ENCODE results near the gene ILDR1.
A peak's percentile ranks its signal among the peaks of the same experiment; 100 is the strongest.

Gene ILDR1

GRCh38 chr3:121992601-121993560, 29.2 kb downstream of the ILDR1 start:
- no peak for DNase-seq

- DNase-seq = peak in 1 of 2 experiments; percentile 5
Measured at GRCh38 chr3:121989943-121990342, 32.1 kb downstream of the ILDR1 start.

- no peak for DNase-seq
Measured at GRCh38 chr3:121988146-121988545, 33.9 kb downstream of the ILDR1 start.

- no peak for DNase-seq
Measured at GRCh38 chr3:121985846-121986245, 36.2 kb downstream of the ILDR1 start.

GRCh38 chr3:121981473-121981872, 40.6 kb downstream of the ILDR1 start:
- DNase-seq = no peak

- no peak for DNase-seq
Measured at GRCh38 chr3:121980450-121980796, 41.6 kb downstream of the ILDR1 start.

GRCh38 chr3:121979734-121980449, 42.2 kb downstream of the ILDR1 start:
- no peak for DNase-seq

GRCh38 chr3:121979246-121979645, 42.8 kb downstream of the ILDR1 start:
- no peak for DNase-seq

- DNase-seq = no peak
Measured at GRCh38 chr3:121976727-121977126, 45.3 kb downstream of the ILDR1 start.

- DNase-seq = no peak
Measured at GRCh38 chr3:121975702-121976302, 46.2 kb downstream of the ILDR1 start.

GRCh38 chr3:121974601-121975111, 47.4 kb downstream of the ILDR1 start:
- DNase-seq = no peak

- DNase-seq = no peak
Measured at GRCh38 chr3:121970047-121970446, 52.0 kb downstream of the ILDR1 start.

GRCh38 chr3:121969631-121970030, 52.4 kb downstream of the ILDR1 start:
- DNase-seq = no peak

GRCh38 chr3:121963608-121964007, 58.4 kb downstream of the ILDR1 start:
- DNase-seq = no peak

GRCh38 chr3:121962443-121962842, 59.6 kb downstream of the ILDR1 start:
- DNase-seq = no peak

GRCh38 chr3:121961283-121961682, 60.8 kb downstream of the ILDR1 start:
- DNase-seq = no peak

- no peak for DNase-seq
Measured at GRCh38 chr3:121958801-121959200, 63.2 kb downstream of the ILDR1 start.

GRCh38 chr3:121957674-121958415, 64.2 kb downstream of the ILDR1 start:
- DNase-seq = no peak

- no peak for DNase-seq
Measured at GRCh38 chr3:121956363-121956762, 65.7 kb downstream of the ILDR1 start.

- no peak for DNase-seq
Measured at GRCh38 chr3:121951291-121951919, 70.6 kb downstream of the ILDR1 start.

GRCh38 chr3:121948641-121949040, 73.4 kb downstream of the ILDR1 start:
- no peak for DNase-seq

GRCh38 chr3:121943431-121943830, 78.6 kb downstream of the ILDR1 start:
- no peak for DNase-seq

Measured in SW 1271 (cell line).